Left colon (tissue), 2 donors: Measurements from ENCODE around the gene ZACN. TPM values are rescaled to one million over a fixed set of nuclear protein-coding genes. Genes with fewer than 3 reads are reported as not detected.
"Not testable (repeated sequence)": the region's sequence is repeated elsewhere in the genome, so short reads cannot be mapped to it uniquely, and the experiment has no call there.

Experiments
- ATAC-seq: fragments of 200-7000 bp; cut with Tn5 transposase; one replicate; pipeline ENCODE4 v1.9.1; 2020; ENCODE audit warnings: mild to moderate bottlenecking, moderate library complexity
- DNase-seq, 2 donors: peaks; one replicate each; pipeline ENCODE4 v3.0.0-alpha.2; 2020
- intact Hi-C, 2 donors: fragments of 100-400 bp; cut with DNase I in 1 of 2; cut with micrococcal nuclease in 1 of 2; formaldehyde crosslinking; loops; one replicate each; pipeline versions ENCODE4 v1.11.2 to v1.14.0; 2022; cut with DNase I, micrococcal nuclease
- total RNA-seq, 2 donors: library from RNA; stranded (reverse); fragmentation: NEBNext Ultra II Directional; extraction: Animal tissue kit (Norgen Biotek cat#: 25700); gene quantifications; one replicate each; pipeline ENCODE4 v1.2.1, GENCODE V29; 2021
- donor health status: DM: no; HTN: no; CAD: no.
- donor health status: DM: yes; HTN: yes; CAD: no.

ZACN gene
- total RNA-seq, 2 donors from 2014 or later, result 0.22 TPM; not detected in 1

DNA sequence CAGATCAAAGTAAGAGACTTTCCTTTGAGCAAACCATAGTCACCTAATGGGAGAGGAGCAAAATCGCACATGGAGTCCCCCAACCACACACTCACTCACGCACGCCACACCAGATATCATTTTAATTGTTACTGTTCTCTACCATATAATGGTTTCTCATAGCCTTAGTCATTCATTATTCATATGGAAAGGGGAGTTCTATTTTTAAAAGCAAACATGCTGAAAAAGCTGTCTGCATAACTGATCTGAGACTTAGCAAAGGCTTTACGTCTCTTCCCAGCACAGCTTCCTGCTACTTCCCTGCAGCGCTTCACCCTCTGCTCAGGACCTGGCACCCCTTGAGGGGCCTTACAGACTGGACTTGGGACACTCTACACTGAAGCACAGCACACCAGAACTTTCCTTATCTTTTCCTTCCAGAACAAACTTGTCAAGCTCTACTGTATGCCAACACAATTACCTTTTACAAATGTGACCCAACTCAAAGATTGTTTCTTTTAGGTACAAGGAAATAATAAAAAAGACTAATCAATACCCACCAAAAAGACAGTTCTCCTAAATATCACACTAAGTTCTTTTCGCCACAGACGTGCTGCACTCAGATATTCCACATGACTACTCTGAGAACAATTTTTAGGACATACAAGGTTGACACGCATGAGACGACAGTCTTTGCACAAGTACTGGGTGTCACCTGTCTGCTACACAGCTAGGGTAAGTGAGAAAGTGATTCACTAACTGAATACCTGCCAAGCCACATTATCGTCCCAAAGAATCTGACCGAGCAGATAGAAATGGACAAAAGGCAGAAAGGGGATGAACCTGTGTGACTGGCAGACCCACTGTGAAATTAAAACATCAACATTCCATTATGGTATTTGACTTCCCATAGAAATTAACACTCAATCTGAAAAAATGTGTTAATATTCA, 28.2 kb upstream of the ZACN start:
- DNase-seq, result no peak

DNA sequence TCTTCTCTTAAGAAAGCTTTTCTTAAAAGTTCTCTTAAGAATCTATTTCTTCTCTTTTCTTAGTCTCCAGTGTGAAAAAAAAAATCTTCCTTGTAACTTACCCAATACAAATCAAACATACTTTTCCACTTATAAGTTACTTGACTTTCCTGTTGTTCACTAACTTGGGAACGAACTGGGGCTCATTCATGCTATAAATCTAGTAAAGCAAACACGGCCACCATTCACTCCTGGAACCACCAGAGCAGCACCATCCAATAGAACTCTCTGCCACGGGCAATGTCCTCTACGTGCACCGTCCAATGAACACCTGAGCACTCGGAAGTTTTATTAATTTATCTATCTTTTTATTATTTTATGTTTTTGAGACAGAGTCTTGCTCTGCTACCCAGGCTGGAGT, 27.4 kb upstream of the ZACN start:
- ATAC-seq (peak; percentile 77), DNase-seq (no peak)
- intact Hi-C loops, result no loop called here

More for the DNA sequence above, 28.2 kb upstream of the ZACN start:
- peak; percentile 72 for ATAC-seq
- intact Hi-C loops, result no loop called here

DNA sequence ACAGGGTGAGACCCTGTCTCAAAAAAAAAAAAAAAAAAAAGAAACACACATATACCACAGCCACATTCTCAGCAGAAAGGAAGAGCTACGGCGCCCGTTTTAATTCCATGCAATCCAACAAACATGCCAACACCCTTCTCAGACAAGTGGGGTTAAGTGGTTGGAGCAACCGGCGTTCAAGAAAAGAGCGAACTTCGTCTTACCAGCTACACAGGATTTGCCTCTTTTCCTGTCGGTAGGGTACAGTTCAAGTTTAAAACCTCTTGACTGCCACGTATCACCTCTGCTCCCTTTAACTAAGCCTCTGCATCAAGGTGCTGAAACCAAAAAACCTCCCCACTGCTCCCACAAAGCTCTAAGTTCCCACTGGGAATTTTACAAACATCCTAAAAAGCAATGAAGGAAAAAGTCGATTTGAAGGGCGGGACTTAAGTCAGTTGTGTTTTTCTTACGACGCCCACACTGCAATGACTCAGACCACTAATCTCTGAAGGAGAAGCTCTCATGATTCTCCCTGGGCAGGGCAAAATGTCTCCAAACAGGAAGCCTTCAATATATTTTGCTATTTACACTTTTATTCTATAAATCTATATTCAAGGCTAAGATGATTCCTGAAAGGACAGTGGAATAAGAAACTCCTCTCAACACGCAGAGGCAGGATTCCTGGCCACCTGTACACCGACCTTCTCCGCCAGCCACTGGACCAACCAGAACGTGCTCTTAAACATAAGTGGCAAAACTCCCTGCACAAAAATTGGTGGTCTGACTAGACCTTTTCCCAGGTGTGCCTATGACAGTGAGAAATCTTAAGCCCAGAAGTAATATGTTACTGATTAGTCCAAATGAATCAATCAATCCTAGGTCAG, 25.5 kb upstream of the ZACN start:
- intact Hi-C loops, result no loop called here
- ATAC-seq (peak; percentile 22), DNase-seq (no peak)

- ATAC-seq (peak; percentile 32), DNase-seq (no peak)
- intact Hi-C loops, result no loop called here
These were observed 24.9 kb upstream of the ZACN start for GRCh38 chr17:76054112-76054476.

DNA sequence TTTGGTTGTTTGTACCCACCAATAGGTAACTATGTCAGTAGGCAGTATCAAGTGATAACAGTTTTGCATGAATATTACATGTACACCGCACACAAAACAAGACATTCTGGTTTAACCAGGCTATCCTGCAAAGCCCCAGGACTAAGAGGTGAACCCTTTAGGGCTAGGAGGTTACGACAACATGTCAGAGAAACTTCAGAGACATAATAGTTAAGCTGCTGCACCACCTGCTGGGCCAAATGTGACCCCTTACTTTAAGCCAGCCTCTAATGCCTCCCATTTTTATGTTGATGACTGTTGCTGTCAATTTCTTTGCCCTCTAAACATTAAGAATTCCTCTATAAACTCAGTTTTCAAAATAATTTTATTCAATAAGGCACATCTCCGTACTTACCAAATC, 22.1 kb upstream of the ZACN start:
- intact Hi-C loops, result no loop called here

GRCh38 chr17:76058264-76058663, 20.7 kb upstream of the ZACN start:
- intact Hi-C loops, DNase-seq, ATAC-seq: not testable (repeated sequence)

More for the DNA sequence above, 22.1 kb upstream of the ZACN start:
- no peak for DNase-seq
- ATAC-seq, result peak; percentile 25

DNA sequence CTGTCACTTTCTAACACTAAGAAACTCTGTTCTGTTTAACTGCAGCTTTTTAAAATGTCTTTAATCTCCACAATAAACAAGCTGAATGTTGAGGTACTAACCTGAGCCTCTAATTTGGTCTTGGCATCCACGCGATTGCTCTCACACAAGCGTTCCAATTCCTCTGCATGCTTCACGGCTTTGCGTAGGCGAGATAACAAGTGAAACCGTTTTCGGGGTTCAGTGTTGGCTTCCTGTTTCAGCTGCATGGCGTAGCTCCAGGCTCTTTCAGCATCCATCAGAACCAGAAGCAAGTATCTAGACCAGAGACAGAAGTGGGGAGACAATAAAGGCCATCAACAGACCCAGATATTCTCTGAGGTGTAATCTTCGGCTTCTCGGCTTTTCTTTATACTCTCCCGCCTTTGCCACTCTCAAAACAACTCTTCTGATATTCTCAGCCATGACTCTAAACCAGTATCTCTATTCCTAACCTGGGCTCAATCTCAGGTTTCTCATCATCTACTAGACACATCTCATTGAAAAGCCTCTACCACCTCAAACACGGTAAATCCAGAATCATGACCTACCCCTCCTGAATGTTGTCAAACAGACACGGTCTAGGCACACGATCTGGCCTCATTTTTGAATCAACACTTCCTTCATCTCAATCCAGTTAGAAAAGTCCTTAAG, 15.0 kb upstream of the ZACN start:
- DNase-seq (no peak), ATAC-seq (no peak)
- intact Hi-C loops, result no loop called here

DNA sequence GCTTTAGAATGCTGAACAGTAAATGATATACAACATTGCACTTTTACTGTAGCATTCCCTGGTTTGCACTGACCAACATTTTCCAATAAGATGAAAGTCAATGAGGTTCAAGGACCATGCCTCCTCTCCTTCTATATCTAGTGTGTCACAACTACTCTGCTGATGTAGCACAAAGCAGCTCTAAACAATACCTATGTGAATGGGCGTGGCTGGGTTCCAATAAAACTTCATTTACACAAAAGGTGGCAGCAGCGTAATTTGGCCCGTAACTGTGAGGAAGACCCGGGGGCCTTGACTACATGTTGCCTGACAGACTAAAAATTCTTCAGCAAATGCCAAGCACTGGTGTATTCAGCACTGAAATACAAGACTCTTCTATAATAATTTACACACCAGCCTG, 13.2 kb upstream of the ZACN start:
- ATAC-seq (peak; percentile 89), DNase-seq (no peak)
- intact Hi-C loops, result no loop called here

DNA sequence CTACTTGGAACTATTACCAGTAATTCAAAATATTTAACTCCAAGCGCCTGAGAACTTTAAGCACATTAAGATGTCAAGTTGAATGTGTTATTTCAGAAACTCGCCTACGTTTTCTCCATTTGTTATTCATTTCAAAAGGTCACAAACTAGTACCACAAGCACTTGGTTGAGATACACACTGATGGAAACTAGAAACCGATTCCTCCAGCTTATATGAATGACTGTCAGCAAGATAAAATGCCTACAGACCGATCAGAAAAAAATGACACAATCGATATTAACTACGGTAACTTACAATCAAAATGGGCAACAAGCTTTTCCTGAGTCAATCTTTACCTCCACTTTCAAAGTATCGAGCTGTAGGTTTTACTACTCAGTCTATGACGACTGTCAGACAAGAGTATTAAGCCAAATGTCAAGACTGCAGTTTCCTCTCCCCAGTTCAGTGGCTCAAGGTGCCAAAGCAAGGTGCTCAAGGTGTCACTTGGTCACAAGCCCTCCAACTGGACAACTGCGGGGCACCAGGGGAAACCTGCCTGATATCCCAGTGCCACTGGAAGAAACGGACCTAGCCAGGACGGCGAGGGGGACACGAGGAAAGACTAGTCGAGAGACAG, 7.3 kb upstream of the ZACN start:
- intact Hi-C loops, result no loop called here
- DNase-seq, result no peak
- ATAC-seq, result peak; percentile 13

DNA sequence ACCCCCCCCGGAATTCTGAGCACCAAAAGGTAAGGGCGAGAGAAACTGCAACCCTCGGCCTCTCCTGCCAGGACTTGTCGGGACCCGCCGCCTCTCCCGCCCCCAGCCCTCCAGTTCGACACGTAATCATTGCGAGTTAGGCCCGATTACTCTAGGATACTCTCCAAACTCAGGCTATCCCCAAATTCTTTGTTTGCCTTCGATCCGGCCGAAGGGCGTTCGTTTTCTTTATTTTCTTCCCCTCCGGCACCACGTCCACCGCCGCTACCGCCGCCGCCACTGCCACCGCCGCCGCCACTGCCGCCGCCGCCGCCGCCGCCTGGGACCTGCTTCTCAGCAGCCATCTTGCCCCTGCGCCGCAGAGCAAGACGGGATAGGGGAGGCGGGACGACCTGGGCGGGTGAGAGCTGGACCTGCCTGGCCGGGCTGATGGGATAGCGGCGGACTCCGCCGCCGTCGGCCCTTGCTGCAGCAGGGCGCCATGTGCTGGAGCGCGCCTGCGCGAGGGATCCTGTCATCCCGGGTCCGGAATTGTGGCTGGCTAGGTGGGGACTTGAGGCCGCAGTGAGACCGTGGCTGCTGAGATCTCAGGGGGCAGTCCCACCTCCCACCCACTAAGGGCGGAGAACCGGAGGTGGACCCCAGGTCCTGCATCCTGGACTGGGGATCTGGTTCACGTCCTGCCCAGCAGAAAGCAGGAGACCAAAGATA, 6.7 kb upstream of the ZACN start, which contains the start of gene SRP68:
TSS of gene SRP68 (minus strand) at position 370 of the 711 bp plus-strand sequence. CDS start at position 344, 26 bp downstream.
- ATAC-seq, result peak; percentile 98
- intact Hi-C loops, result no loop called here

DNA sequence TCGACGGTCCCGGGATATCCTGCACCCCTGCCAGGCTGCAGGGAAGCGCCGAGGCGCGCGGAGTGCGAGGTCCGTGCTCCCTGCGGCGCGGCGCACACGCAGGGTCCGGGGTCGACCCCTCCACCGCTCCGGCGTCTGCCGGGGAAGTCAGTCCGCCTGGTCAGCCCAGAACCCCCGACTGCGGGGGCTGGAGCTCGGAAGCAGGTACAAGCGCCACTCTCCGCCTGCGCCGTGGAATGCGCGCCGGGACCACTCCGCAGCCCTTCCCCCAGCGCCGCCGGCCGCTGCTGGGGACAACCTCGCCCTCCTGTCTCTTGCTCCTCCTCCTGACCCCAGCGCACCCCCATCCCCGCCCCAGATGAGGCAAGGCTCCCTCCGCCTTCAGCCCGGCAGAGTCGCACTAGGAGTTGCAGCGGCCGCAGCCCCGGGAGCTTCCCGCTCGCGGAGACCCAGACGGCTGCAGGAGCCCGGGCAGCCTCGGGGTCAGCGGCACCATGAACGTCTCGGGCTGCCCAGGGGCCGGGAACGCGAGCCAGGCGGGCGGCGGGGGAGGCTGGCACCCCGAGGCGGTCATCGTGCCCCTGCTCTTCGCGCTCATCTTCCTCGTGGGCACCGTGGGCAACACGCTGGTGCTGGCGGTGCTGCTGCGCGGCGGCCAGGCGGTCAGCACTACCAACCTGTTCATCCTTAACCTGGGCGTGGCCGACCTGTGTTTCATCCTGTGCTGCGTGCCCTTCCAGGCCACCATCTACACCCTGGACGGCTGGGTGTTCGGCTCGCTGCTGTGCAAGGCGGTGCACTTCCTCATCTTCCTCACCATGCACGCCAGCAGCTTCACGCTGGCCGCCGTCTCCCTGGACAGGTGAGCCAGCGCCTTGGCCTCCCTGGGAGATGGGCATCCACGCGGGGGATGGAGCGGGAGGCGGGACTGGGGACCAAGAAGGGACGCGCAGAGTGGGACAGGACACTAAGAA, 4.3 kb upstream of the ZACN start, which contains the start of gene GALR2:
TSS of gene GALR2 (plus strand) at position 392 of the 974 bp plus-strand sequence. CDS start at position 495, 103 bp downstream.
- intact Hi-C loops, result no loop called here
- DNase-seq, result no peak
- ATAC-seq, result no peak

More for the DNA sequence above, 6.7 kb upstream of the ZACN start, which contains the start of gene SRP68:
- DNase-seq, result peak; percentile 92 to 94

DNA sequence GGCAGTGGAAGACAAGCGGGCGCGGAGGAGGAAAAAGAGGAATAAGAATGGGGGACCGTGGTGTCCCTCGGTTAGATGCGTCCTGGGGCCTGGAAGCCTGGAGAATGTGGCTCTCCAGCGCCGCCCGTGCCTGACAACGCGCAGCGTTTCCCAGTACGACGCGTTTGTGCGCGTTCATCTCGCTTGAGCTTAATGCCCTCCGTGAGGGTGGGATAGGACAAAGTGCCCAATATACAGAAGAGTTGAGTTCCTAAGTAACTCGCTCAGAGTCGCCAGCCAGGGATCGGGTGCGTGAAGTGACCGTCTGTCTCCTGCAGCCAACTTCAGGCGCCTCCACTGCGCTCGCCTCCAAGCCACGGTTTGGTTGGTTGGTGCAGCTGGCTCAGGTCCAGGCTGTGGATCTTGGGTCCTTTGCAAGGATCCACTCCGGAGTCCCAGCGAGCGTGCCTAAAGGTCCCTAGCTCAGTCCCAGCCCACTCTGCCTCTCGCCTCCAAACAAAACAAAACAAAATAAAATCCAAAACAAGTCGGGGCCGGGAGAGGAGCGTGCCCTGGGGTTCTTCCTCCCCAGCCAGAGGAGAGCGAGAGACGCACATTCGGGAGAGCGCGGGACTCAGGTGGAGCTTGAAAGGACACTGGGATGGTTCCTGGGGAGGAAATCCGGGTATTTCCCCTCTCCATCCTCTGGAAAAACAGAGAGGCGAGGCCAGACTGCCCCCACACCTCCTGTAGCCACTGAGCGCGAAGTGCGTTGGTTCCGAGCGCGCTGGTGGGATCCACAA, 3.4 kb upstream of the ZACN start:
- ATAC-seq (no peak), DNase-seq (no peak)
- intact Hi-C loops, result no loop called here

GRCh38 chr17:76076146-76076764, 2.7 kb upstream of the ZACN start:
- no peak for DNase-seq
- no peak for ATAC-seq
- intact Hi-C loops, result no loop called here

GRCh38 chr17:76076765-76077583, 2.0 kb upstream of the ZACN start:
- no peak for ATAC-seq
- DNase-seq, result peak in 1 of 2 donors; percentile 26
- intact Hi-C loops, result no loop called here
